ENCODE data around the gene TGFBR2. TPM values are rescaled to one million over a fixed set of nuclear protein-coding genes. Genes with fewer than 3 reads are reported as not detected.

The TGFBR2 gene
- total RNA-seq: 108 and 155 TPM in 2 replicates

GRCh38 chr3:30606301-30607031 lies at the start of gene TGFBR2:
TGFBR2 (plus strand) TSS chr3:30606601; CDS start chr3:30606884, 283 bp downstream.

Data from epithelial cell of alveolus of lung (primary cell).